Measurements from ENCODE around the gene TBC1D23.
"Not testable (repeated sequence)": the region's sequence is repeated elsewhere in the genome, so short reads cannot be mapped to it uniquely, and the experiment has no call there.

Gene TBC1D23

GRCh38 chr3:100339786-100340185 is 79.0 kb downstream of the TBC1D23 start:
- in situ Hi-C loops (cut with MboI; ENCODE audit: low sequenced_read_pairs), result no loop called here

GRCh38 chr3:100340527-100340926 is 79.7 kb downstream of the TBC1D23 start:
- in situ Hi-C loops (cut with MboI; ENCODE audit: low sequenced_read_pairs), result no loop called here

- in situ Hi-C loops (cut with MboI; ENCODE audit: low sequenced_read_pairs), result no loop called here
These were observed 87.9 kb downstream of the TBC1D23 start for GRCh38 chr3:100348727-100349126.

- in situ Hi-C loops (cut with MboI; ENCODE audit: low sequenced_read_pairs), result not testable (repeated sequence)
These were observed 91.0 kb downstream of the TBC1D23 start for GRCh38 chr3:100351770-100352169.

DNA sequence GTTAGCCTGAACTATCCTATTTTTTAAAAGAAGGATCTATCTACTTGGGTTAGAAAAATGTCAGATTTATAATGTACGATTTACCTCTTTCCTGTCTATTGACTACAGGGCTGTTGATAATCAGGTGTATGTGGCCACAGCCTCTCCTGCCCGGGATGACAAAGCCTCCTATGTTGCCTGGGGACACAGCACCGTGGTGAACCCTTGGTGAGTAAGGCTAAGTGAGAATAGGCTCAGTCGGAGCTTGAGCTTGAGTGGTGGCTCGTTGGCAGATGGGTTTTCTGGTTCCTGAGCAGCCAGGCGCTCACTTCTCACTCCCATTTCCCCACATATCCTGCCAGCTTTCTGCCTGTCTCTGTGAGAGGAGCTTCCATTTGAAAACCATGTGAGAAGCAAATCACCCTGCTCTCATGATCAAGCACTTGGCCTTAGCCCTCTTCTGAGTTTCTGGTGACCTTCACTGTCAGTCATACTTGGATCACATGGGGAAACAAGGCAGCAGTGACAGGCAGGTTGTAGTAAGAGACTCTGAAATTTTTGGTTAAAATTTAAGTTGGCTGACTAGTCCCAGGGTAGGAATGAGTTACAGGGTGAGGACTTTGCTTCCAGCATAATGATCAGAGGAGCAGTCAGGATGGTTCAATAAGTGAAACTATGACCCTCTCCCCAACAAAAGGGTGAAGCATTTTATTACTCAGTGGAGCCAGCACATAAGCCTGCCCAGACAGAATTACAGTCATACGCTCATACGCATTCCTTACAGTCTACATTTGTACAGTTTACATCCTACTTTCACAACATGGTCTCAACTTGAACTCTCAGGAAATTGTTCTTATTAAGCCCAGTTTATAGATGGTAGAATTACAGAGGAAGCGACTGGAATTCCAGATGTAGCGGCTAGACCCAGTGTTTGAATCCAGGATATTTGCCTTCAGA is 91.8 kb downstream of the TBC1D23 start:
- in situ Hi-C loops (cut with MboI; ENCODE audit: low sequenced_read_pairs), result no loop called here

DNA sequence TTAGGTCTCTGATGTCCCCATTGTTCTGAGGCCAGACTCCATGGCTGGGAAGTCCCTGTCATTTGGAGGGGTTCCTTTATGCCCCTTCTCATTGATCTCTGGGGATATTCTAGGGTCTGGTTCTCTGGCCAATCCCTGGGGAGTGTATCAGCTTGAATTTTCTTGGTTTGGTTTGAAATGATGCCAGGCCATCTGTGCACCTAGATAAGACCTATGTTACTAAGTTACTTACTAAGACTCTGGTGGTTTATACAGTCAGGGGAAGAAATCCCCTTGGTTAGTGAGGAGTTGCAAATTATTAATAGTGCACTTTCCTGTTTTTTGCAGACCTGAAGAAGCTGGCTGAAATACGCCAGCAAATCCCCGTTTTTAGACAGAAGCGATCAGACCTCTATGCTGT is 94.1 kb downstream of the TBC1D23 start:
- in situ Hi-C loops (cut with MboI; ENCODE audit: low sequenced_read_pairs), result no loop called here

- in situ Hi-C loops (cut with MboI; ENCODE audit: low sequenced_read_pairs), result no loop called here
These were observed 97.6 kb downstream of the TBC1D23 start for GRCh38 chr3:100358413-100358812.

- in situ Hi-C loops (cut with MboI; ENCODE audit: low sequenced_read_pairs), result no loop called here
These were observed 98.2 kb downstream of the TBC1D23 start for GRCh38 chr3:100359035-100359434.

GRCh38 chr3:100360757-100361496 is 100.1 kb downstream of the TBC1D23 start:
- in situ Hi-C loops (cut with MboI; ENCODE audit: low sequenced_read_pairs), result no loop called here

- in situ Hi-C loops (cut with MboI; ENCODE audit: low sequenced_read_pairs), result no loop called here
These were observed 101.1 kb downstream of the TBC1D23 start for GRCh38 chr3:100361897-100362296.

GRCh38 chr3:100364421-100364820 is 103.6 kb downstream of the TBC1D23 start:
- in situ Hi-C loops (cut with MboI; ENCODE audit: low sequenced_read_pairs), result no loop called here

GRCh38 chr3:100366424-100366823 is 105.6 kb downstream of the TBC1D23 start:
- in situ Hi-C loops (cut with MboI; ENCODE audit: low sequenced_read_pairs), result no loop called here

DNA sequence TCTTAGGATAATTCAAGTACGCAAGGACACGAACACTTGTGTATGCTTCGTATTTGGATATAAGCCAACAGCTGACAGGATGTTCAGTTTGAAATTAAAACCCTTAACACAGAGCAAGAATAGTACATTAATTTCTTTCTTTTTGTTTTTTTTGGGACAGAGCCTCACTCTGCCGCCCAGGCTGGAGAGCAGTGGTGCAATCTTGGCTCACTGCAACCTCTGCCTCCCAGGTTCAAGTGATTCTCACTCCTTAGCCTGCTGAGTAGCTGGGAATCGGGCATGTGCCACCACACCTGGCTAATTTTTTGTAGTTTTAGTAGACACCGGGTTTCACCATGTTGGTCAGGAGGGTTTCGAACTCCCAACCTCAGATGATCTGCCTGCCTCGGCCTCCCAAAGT is 107.6 kb downstream of the TBC1D23 start:
- in situ Hi-C loops (cut with MboI; ENCODE audit: low sequenced_read_pairs), result no loop called here

- in situ Hi-C loops (cut with MboI; ENCODE audit: low sequenced_read_pairs), result no loop called here
These were observed 110.0 kb downstream of the TBC1D23 start for GRCh38 chr3:100370756-100371155.

- in situ Hi-C loops (cut with MboI; ENCODE audit: low sequenced_read_pairs), result no loop called here
These were observed 113.7 kb downstream of the TBC1D23 start for GRCh38 chr3:100374521-100374920.

Data from HL-60/S4 treated with retinoic acid at 250 ng/mL for 4 days and 3 days (cell line).